ENCODE data around the gene CACNA1D. TPM values are rescaled to one million over a fixed set of nuclear protein-coding genes. Genes with fewer than 3 reads are reported as not detected.

The CACNA1D gene
- polyA plus RNA-seq, 1 donor (not counting 4 experiments of a cell fraction or from before 2014, with no cell fraction given), result 0.20 TPM

DNA sequence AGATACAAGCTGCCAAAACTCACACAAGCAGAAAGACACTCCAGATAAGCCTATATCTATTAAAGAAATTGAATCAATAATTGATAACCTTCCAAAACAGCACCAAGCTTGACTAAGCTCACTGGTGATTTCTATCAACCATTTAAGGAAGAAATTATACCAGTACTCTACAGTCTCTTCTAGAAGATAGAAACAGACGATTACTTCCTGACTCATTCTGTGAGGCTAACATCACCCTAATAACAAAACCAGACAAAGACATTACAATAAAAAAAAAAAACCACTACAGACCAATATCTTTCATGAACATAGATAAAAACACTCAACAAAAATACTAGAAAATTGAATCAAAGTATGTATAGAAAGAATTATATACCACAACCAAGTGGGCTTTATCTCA lies 331.6 kb downstream of the CACNA1D start:
- FAIRE-seq, result no peak
- no peak overlapping the region for H2AFZ ChIP-seq (ENCODE audit: control insufficient read depth, low read length)

GRCh38 chr3:53828581-53828980 lies 334.2 kb downstream of the CACNA1D start:
- FAIRE-seq (no peak), DNase-seq (ENCODE audit: low read depth, low spot score) (no peak)
- Histone ChIP-seq H3K9me3 (ENCODE audit: control insufficient read depth, low read depth, low read length) (no peaks in the 10 kb centered on the region), H2AFZ (ENCODE audit: control insufficient read depth, low read length) (no peak overlapping the region), H3K9ac (ENCODE audit: control insufficient read depth, extremely low read depth, insufficient read depth, low read length) (no peak overlapping the region), H3K4me3 (ENCODE audit: control insufficient read depth in 2 of 3, extremely low read depth in 1 of 3, insufficient read depth in 2 of 3, low read depth in 1 of 3, low read length in 3 of 3) (no peak overlapping the region), H3K9me1 (ENCODE audit: control insufficient read depth, extremely low read depth, insufficient read depth, low read length) (no peaks in the 10 kb centered on the region), H3K79me2 (ENCODE audit: control insufficient read depth, insufficient read depth, low read length) (no peaks in the 10 kb centered on the region), H3K4me2 (ENCODE audit: control insufficient read depth, extremely low read depth, insufficient read depth, low read depth, low read length) (no peak overlapping the region), H3K4me1 (ENCODE audit: control insufficient read depth, extremely low read depth, insufficient read depth, low read length) (no peaks in the 10 kb centered on the region), H3K27ac (ENCODE audit: control insufficient read depth, insufficient read depth, low read length) (no peak overlapping the region), H4K20me1 (ENCODE audit: control insufficient read depth, extremely low read depth, insufficient read depth, low read length) (no peaks in the 10 kb centered on the region), H3K36me3 (ENCODE audit: control insufficient read depth in 2 of 2, extremely low read depth in 1 of 2, insufficient read depth in 2 of 2, low read length in 2 of 2) (no peaks in the 10 kb centered on the region), H3K27me3 (ENCODE audit: control insufficient read depth, extremely low read depth, insufficient read depth, low read length) (no peaks in the 10 kb centered on the region)
- TF ChIP-seq EZH2 (IDR thresholded peaks at IDR 0.05; ENCODE audit: low read length), result no peak
- TF ChIP-seq CTCF (optimal IDR thresholded peaks at IDR 0.05 in 1 of 3, IDR thresholded peaks at IDR 0.05 in 1 of 3, conservative IDR thresholded peaks at IDR 0.05 in 1 of 3; ENCODE audit: extremely low read depth in 1 of 3, insufficient read depth in 2 of 3, low read length in 3 of 3), result no peak
- dilution Hi-C loops (cut with MboI; ENCODE audit: extremely low pct_ligation_motif_present, low sequenced_read_pairs), result no loop called here

More for the DNA sequence above, 331.6 kb downstream of the CACNA1D start:
- Histone ChIP-seq H3K27me3 (ENCODE audit: control insufficient read depth, extremely low read depth, insufficient read depth, low read length) (no peaks in the 10 kb centered on the region), H3K9ac (ENCODE audit: control insufficient read depth, extremely low read depth, insufficient read depth, low read length) (no peak overlapping the region), H3K4me1 (ENCODE audit: control insufficient read depth, extremely low read depth, insufficient read depth, low read length) (no peaks in the 10 kb centered on the region), H3K79me2 (ENCODE audit: control insufficient read depth, insufficient read depth, low read length) (no peaks in the 10 kb centered on the region), H3K36me3 (ENCODE audit: control insufficient read depth in 2 of 2, extremely low read depth in 1 of 2, insufficient read depth in 2 of 2, low read length in 2 of 2) (no peaks in the 10 kb centered on the region), H3K9me1 (ENCODE audit: control insufficient read depth, extremely low read depth, insufficient read depth, low read length) (no peaks in the 10 kb centered on the region), H3K4me3 (ENCODE audit: control insufficient read depth in 2 of 3, extremely low read depth in 1 of 3, insufficient read depth in 2 of 3, low read depth in 1 of 3, low read length in 3 of 3) (no peak overlapping the region), H4K20me1 (ENCODE audit: control insufficient read depth, extremely low read depth, insufficient read depth, low read length) (no peaks in the 10 kb centered on the region), H3K9me3 (ENCODE audit: control insufficient read depth, low read depth, low read length) (no peaks in the 10 kb centered on the region), H3K27ac (ENCODE audit: control insufficient read depth, insufficient read depth, low read length) (no peak overlapping the region), H3K4me2 (ENCODE audit: control insufficient read depth, extremely low read depth, insufficient read depth, low read depth, low read length) (no peak overlapping the region)
- dilution Hi-C loops (cut with MboI; ENCODE audit: extremely low pct_ligation_motif_present, low sequenced_read_pairs), result no loop called here
- no peak for TF ChIP-seq EZH2 (IDR thresholded peaks at IDR 0.05; ENCODE audit: low read length)
- no peak for TF ChIP-seq CTCF (optimal IDR thresholded peaks at IDR 0.05 in 1 of 3, IDR thresholded peaks at IDR 0.05 in 1 of 3, conservative IDR thresholded peaks at IDR 0.05 in 1 of 3; ENCODE audit: extremely low read depth in 1 of 3, insufficient read depth in 2 of 3, low read length in 3 of 3)
- DNase-seq (ENCODE audit: low read depth, low spot score), result no peak
